GM12874 (cell line): ENCODE results near the gene NXNL1.

Experiments used
- CTCF ChIP-seq: IDR thresholded peaks from 2 replicates; pipeline ENCODE4 v1.5.1; 2011; ENCODE audit warnings: low read depth, mild to moderate bottlenecking, control low read depth, low read length, moderate library complexity; ENCODE audit not compliant: insufficient read depth

The NXNL1 gene, protein sequence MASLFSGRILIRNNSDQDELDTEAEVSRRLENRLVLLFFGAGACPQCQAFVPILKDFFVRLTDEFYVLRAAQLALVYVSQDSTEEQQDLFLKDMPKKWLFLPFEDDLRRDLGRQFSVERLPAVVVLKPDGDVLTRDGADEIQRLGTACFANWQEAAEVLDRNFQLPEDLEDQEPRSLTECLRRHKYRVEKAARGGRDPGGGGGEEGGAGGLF

GRCh38 chr19:17460372-17461230, at the start of gene NXNL1:
Gene NXNL1 (minus strand): TSS chr19:17460926. CDS start chr19:17460869, 57 bp downstream.
- no peak for TF ChIP-seq CTCF

DNA sequence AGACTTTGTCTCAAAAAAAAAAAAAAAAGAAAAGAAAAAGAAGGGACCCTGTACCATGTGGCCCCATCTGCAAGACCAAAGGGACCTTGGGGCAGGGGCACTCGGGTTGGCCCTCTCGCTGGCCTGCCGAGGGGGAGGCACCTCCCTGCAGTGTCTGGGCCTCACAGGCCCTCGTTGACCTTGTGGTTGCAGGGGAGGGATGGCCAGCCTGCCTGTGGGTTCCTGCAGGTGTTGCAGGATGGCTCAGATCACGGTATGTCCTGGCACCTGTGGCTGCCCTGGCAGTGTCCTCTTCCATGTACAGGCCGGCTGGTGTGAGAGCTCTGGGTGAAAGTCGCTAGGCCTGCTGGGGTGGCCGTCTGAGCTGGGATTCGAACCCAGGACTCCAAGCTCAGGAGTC, 46.0 kb upstream of the NXNL1 start:
- TF ChIP-seq CTCF: no peak

- TF ChIP-seq CTCF: no peak
Measured at GRCh38 chr19:17505223-17505622, 44.5 kb upstream of the NXNL1 start.

DNA sequence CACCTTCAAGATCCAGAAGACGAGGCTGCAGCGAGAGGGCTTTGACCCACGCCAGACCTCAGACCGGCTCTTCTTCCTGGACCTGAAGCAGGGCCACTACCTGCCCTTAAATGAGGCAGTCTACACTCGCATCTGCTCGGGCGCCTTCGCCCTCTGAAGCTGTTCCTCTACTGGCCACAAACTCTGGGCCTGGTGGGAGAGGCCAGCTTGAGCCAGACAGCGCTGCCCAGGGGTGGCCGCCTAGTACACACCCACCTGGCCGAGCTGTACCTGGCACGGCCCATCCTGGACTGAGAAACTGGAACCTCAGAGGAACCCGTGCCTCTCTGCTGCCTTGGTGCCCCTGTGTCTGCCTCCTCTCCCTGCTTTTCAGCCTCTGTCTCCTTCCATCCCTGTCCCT, 43.7 kb upstream of the NXNL1 start:
- no peak for TF ChIP-seq CTCF

GRCh38 chr19:17504030-17504429, 43.3 kb upstream of the NXNL1 start:
- TF ChIP-seq CTCF: no peak

- TF ChIP-seq CTCF: no peak
Measured at GRCh38 chr19:17503240-17503639, 42.5 kb upstream of the NXNL1 start.

- TF ChIP-seq CTCF: no peak
Measured at GRCh38 chr19:17500447-17501198, 39.9 kb upstream of the NXNL1 start.
